ENCODE measurements around the gene ANKRD13B. TPM values are rescaled to one million over a fixed set of nuclear protein-coding genes. Genes with fewer than 3 reads are reported as not detected.

The ANKRD13B gene
- total RNA-seq, 1 donor from 2014 or later: 13.8 TPM

DNA sequence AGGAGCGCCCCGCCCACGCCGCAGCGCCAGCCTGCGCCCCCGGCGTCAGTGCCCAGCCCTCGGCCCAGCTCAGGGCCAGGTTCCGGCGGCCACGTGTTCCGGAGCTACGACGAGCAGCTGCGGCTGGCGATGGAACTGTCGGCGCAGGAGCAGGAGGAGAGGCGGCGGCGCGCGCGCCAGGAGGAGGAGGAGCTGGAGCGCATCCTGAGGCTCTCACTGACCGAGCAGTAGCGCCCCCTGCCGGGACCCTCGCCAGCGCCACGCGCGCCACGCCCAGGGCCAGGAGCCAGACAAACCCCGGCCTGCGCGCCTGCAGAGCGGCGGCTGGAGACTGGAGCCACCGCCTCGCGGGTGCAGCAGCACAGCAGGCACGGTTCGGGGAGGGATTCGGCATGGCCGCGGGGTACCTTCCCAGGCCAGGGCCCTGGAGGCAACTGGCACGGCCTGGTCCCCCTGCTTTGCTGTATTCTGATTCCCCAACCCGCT is 20.5 kb downstream of the ANKRD13B start:
- Histone ChIP-seq H3K27me3 (ENCODE audit: control insufficient read depth, insufficient read depth, low read length) (peaks cover 20% of the 10 kb centered on the region), H3K36me3 (ENCODE audit: control insufficient read depth, insufficient read depth, low read length) (no peaks in the 10 kb centered on the region), H3K4me3 (ENCODE audit: low read depth, low read length) (peak overlapping the region; percentile 1)
- no peak for DNase-seq (ENCODE audit: low read depth)
- TF ChIP-seq, protein P1, sequence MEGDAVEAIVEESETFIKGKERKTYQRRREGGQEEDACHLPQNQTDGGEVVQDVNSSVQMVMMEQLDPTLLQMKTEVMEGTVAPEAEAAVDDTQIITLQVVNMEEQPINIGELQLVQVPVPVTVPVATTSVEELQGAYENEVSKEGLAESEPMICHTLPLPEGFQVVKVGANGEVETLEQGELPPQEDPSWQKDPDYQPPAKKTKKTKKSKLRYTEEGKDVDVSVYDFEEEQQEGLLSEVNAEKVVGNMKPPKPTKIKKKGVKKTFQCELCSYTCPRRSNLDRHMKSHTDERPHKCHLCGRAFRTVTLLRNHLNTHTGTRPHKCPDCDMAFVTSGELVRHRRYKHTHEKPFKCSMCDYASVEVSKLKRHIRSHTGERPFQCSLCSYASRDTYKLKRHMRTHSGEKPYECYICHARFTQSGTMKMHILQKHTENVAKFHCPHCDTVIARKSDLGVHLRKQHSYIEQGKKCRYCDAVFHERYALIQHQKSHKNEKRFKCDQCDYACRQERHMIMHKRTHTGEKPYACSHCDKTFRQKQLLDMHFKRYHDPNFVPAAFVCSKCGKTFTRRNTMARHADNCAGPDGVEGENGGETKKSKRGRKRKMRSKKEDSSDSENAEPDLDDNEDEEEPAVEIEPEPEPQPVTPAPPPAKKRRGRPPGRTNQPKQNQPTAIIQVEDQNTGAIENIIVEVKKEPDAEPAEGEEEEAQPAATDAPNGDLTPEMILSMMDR (IDR thresholded peaks at IDR 0.05; ENCODE audit: insufficient read depth, low read length, poor library complexity, severe bottlenecking): peak; percentile 56

DNA sequence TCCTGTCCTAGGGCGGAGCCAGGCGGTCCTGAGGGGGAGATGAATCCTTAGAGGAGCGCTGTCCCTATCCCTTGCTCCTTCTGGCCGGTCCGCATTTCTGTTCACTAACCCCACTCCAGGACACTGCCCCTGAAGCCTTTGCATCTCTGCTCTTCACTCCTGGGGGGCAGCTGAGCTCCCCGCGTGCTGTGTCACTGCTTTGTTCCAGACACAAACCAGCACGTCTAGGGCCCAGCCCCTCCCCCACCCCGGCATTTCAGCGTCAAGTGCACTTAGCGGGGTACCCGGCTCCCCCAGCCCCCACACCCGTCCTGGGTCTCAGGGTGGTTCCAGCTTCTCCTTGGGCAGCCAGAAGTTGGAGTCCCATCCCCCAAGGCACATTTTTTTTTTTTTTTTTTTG is 20.9 kb downstream of the ANKRD13B start:
- DNase-seq (ENCODE audit: low read depth): no peak
- H3K36me3 ChIP-seq (ENCODE audit: control insufficient read depth, insufficient read depth, low read length): no peaks in the 10 kb centered on the region
- TF ChIP-seq, protein P1 (IDR thresholded peaks at IDR 0.05; ENCODE audit: insufficient read depth, low read length, poor library complexity, severe bottlenecking): no peak
- peaks cover 20% of the 10 kb centered on the region for H3K27me3 ChIP-seq (ENCODE audit: control insufficient read depth, insufficient read depth, low read length)
- no peak overlapping the region for H3K4me3 ChIP-seq (ENCODE audit: low read depth, low read length)

DNA sequence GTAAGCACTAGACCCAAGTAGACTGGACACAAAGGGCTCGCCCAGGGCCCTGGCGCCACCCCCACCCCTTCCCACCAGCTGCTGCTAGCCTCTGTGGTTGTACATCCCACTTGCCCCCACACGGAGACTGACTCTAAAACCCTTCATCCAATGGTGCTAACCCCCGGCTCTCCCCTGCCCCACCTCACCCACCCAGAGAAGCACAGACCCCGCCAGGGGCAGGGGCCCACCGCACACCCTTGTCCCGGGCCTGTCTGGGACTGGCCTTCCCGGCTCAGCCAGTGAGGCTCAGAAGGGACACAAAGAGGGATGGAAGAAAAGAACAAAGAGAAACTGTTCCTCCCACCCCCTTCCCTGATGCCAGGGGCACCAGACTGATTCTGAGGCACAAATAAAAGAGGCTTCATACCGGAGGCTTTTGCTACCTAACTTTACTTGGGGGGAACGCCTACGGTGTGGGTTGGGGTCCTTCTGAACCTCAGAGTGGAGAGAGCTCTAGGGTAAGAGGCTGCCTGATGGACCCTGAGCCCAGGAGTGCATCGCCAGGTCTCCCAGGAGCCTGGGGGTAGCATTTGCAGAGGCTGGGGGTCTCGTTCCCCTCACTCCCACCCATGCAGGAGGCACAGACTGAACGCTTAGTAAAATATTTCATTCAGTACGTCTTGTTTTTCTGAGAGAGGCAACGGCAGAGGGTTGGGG is 21.6 kb downstream of the ANKRD13B start:
- TF ChIP-seq, protein P1 (IDR thresholded peaks at IDR 0.05; ENCODE audit: insufficient read depth, low read length, poor library complexity, severe bottlenecking): no peak
- DNase-seq (ENCODE audit: low read depth): no peak
- Histone ChIP-seq H3K36me3 (ENCODE audit: control insufficient read depth, insufficient read depth, low read length) (no peaks in the 10 kb centered on the region), H3K27me3 (ENCODE audit: control insufficient read depth, insufficient read depth, low read length) (peaks cover 20% of the 10 kb centered on the region), H3K4me3 (ENCODE audit: low read depth, low read length) (no peak overlapping the region)

- no peak overlapping the region for H3K4me3 ChIP-seq (ENCODE audit: low read depth, low read length)
- H3K27me3 ChIP-seq (ENCODE audit: control insufficient read depth, insufficient read depth, low read length): peaks cover 20% of the 10 kb centered on the region
- H3K36me3 ChIP-seq (ENCODE audit: control insufficient read depth, insufficient read depth, low read length): no peaks in the 10 kb centered on the region
- TF ChIP-seq, protein P1 (IDR thresholded peaks at IDR 0.05; ENCODE audit: insufficient read depth, low read length, poor library complexity, severe bottlenecking): no peak
- DNase-seq (ENCODE audit: low read depth): no peak
Observed at GRCh38 chr17:29615048-29615385, 22.1 kb downstream of the ANKRD13B start.

DNA sequence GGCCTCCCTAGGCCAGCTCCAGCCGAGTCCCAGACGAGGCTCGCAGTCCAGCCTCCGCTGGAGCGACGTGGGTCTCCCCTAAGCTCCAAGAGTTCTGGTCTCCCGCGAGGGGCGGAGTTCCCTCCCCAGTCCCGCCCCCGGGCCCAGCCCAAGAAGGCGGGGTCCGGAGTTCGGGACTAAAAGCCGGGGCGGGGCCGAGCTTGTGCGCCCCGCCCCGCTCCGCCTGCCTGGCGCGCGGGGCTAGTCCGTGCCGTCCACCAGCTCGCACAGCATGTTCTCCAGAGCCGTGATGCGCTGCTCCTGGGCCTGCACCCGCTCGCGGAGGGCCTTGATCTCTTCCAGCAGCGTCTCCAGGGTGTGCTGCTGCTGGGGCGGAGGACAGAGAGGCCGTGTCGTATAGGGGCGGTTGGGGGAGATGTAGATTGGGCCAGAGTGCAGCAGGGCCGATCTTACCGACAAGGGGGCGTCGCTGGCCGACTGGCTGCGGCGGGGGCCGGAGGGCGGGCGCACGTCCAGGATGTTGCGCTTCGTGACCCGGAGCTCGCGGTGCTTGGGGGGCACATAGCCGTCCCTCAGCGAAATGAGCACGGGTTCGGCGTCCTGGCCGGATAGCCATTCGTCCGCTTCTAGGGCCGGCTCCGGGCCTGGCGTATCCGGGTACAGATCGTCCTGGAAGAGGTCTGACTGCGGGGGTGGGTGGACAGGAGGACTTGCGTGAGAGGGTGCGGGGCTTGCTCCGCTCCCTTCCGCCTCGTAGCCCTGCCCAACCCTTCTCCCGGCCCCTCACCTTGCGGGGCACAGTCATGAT is 22.8 kb downstream of the ANKRD13B start:
- Histone ChIP-seq H3K27me3 (ENCODE audit: control insufficient read depth, insufficient read depth, low read length) (peaks cover 20% of the 10 kb centered on the region), H3K4me3 (ENCODE audit: low read depth, low read length) (peak overlapping the region; percentile 14), H3K36me3 (ENCODE audit: control insufficient read depth, insufficient read depth, low read length) (no peaks in the 10 kb centered on the region)
- TF ChIP-seq, protein P1 (IDR thresholded peaks at IDR 0.05; ENCODE audit: insufficient read depth, low read length, poor library complexity, severe bottlenecking): no peak
- DNase-seq (ENCODE audit: low read depth): no peak

Data from kidney epithelial cell (primary cell).